LNCAP (cell line): ENCODE results near the gene CMC1.

ENCODE experiments used
- TF ChIP-seq, protein P1 (sequence below): fragments of 450-650 bp; IDR thresholded peaks from 2 replicates; pipeline ENCODE4 v1.5.1; 2017; ENCODE audit warnings: mild to moderate bottlenecking

Gene CMC1

DNA sequence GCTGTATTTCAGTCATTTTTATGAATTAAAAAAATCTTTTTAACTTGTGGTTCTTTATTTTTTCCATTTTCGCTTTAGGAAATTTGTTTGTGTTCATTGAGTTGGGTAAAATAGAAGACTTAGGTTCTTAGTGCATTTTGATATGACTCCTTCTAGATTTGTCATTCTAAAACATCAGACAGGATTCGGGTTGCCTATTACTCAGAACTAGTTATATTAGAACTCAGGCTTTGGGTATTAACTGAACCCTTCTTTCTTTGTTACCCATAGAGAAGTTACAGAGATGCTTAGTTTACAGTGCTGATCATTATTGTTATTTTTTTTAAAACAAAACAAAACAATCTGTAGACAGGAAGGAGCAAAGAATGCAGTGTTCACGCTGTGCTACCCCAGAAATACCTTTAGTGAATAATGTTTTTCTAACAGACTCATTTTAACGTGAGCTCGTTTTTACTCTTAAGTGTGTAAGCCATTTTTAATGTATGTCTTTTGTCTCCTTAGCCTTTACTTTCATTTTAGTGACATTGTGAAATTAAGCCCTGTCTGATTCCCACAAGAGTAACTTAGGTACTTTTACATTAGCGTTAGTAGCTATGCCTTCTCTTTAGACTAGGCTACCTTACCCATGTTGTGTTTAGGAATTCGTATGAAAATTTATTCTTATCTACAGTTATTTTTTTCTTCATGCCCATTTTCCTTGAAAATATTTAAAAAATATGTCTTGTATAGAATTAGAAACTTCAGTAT is 53.4 kb downstream of the CMC1 start:
- TF ChIP-seq, protein P1, sequence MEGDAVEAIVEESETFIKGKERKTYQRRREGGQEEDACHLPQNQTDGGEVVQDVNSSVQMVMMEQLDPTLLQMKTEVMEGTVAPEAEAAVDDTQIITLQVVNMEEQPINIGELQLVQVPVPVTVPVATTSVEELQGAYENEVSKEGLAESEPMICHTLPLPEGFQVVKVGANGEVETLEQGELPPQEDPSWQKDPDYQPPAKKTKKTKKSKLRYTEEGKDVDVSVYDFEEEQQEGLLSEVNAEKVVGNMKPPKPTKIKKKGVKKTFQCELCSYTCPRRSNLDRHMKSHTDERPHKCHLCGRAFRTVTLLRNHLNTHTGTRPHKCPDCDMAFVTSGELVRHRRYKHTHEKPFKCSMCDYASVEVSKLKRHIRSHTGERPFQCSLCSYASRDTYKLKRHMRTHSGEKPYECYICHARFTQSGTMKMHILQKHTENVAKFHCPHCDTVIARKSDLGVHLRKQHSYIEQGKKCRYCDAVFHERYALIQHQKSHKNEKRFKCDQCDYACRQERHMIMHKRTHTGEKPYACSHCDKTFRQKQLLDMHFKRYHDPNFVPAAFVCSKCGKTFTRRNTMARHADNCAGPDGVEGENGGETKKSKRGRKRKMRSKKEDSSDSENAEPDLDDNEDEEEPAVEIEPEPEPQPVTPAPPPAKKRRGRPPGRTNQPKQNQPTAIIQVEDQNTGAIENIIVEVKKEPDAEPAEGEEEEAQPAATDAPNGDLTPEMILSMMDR = no peak

- TF ChIP-seq, protein P1 = no peak
Measured at GRCh38 chr3:28295898-28296490, 54.6 kb downstream of the CMC1 start.

- TF ChIP-seq, protein P1 = no peak
Measured at GRCh38 chr3:28299705-28300104, 58.3 kb downstream of the CMC1 start.

- TF ChIP-seq, protein P1 = no peak
Measured at GRCh38 chr3:28300345-28300962, 59.0 kb downstream of the CMC1 start.

- TF ChIP-seq, protein P1 = no peak
Measured at GRCh38 chr3:28301688-28302087, 60.3 kb downstream of the CMC1 start.

- TF ChIP-seq, protein P1 = no peak
Measured at GRCh38 chr3:28308196-28308595, 66.8 kb downstream of the CMC1 start.

DNA sequence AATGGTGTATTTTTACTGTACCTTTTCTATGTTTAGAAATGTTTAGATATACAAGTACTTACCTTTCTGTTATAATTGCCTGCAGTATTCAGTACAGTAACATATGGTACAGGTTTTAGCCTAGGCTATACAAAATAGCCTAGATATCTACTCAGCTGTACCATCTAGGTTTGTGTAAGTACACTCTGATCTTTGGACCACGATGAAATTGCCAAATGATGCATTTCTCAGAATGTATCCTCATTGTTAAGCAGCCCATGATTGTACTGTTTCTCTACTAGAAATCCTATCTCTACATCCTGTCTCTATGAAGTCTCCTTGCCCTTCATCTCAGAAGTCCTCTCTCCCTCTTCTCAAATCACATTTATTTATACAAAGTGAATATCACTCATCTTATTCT is 74.3 kb downstream of the CMC1 start:
- TF ChIP-seq, protein P1 = no peak
